CD4-positive, alpha-beta T cell treated with Interleukin-17A for 1 hour (primary cell): Measurements from ENCODE around the gene FAHD2A.
A peak's percentile ranks its signal among the peaks of the same experiment; 100 is the strongest.
"Not testable (repeated sequence)": the region's sequence is repeated elsewhere in the genome, so short reads cannot be mapped to it uniquely, and the experiment has no call there.

Experiments used
- DNase-seq: peaks from one replicate; pipeline ENCODE4 v3.0.0-alpha.2; 2020

The FAHD2A gene

DNA sequence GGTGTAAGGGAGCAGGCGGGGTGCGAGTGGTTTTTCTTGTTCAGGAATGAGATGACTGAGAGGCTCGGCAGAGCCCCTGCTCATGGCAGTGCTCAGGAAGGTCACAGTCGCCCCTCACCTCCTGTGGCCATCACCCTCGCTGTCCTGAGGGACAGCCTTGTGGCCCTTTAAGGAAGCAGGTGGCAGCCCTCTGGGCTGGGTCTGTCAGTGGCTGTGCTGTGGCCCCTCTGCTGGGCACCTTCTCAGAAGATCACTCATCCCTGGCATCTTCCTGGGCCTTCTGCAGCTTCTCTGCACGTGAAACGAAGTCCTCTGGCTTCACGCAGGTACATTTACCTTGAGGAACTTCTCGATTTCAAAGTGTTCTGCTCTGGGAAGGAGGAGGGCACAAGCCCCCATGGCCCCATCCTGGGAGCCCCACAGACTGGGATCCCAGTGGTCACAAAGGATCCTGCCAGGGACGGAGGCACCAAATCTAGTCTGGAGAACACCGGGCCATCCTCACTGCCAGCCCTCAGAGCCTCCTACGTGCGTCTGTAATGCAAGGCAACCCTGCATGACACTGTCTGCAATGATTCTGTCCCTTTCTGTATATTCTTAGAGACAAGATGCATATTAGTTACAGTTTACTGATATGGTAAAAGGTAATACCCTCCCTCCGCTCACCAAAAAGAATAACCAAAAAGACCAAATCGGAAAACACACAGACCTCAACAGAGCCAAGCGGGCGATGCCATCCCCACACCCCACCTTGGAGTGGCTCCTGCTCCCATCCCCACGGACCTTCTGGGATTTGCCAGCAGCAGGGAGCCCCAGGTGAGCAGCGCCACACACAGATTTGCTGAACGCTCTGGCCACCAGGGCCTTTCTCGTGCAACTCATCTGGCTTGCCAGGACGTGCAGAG, 25.9 kb upstream of the FAHD2A start:
- DNase-seq: no peak

DNA sequence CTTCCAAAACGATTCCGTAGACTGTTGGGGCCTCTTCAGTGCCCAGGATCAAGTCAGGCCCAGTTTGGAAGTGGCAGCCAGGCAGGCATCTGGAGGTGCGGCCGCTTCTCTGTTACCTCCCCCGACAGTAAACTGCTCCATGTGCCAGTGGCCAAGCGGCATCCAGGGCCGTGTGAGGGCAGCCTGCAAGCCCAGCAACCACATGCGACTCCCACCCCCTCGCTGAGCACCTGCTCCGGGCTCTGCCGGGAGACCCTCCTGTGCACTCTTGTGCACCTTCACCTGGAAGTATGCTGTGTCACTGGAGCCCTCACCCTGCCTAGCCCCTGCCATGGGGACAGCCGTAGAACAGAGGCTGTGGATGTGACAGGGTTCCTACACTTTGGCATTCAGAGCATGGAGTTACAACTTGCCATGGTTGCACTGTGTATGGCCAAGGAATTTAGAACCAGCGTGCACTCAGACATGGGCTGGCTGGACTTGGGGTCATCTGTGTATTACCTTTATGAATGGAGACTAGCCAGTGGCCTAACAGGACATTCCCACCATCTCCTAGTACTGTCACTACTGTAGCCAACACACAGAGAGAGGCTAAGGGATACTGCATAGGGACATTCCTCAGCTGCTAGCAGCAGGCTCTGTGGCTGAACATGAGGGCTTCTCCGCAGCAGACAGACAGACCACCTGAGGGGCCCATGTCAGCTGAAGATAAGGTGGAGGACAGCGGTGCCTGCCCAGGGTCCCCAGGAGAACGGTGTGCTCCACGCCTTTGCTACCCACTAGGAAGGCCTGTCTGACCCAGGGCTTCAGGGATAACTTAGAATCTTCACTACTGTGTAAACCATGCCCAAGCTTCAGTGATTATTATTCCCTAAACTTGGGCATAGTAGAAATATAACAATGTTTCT, 25.0 kb upstream of the FAHD2A start:
- DNase-seq: no peak

- DNase-seq: not testable (repeated sequence)
These were observed 24.2 kb upstream of the FAHD2A start for GRCh38 chr2:95378281-95378680.

GRCh38 chr2:95379371-95379831, 23.1 kb upstream of the FAHD2A start:
- peak; percentile 7 for DNase-seq

GRCh38 chr2:95380280-95380679, 22.2 kb upstream of the FAHD2A start:
- no peak for DNase-seq

DNA sequence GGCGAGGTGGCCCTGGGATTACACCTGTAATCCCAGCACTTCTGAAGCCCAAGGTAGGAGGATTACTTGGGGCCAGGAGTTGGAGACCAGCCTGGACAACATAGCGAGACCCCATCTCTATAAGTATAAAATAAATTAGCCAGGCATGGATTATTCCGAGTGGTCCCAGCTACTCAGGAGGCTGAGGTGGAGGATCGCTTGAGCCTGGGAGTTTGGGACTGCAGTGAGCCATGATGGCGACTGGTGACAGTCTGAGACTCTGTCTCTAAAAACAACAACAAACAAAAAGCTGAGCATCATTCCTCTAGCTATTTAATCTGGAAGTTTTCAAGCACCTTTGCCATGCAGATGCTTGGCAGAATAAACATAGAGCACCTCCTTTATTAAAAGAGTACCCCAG, 21.8 kb upstream of the FAHD2A start:
- no peak for DNase-seq

DNA sequence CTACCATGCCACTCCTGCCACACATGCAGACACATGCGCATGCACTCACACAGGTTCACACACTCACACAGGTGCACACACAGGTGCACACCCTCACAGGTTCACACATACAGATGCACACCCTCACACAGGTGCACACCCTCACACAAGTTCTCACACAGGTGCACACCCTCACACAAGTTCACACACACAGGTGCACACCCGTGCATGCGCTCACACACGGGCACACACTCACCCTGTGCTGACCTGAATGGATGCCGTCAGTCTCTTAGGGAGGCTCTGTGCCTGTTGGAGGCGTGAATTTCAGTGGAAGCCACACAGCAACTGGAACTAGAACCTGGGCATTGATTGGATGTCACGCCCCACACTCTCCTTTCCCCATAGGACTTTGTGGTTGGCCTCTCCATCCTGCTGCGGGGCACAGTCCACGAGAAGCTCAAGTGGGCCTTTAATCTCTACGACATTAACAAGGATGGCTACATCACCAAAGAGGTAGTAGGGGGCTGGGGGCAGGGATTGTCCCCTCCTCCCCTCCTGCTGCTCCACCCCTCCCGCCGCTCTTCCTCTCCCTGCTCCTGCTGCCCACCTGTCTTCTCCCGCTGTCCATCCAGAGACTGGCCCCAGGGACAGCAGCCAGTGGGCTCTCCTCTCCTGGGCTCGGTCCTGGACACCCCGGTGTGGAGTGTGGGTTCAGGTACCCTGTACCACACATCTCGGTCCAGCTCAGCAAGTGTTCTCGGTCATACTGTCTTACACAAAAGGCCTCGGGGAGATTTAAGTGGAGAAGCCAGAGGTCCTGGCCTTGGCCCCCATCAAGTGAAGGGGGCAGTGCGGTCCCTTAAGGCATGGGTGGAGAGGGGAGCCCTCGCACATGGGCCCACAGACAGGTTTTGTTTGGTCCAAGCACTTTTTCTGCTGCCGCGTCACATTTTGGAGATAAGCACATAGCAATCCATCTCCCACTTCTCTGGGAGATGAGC, 21.0 kb upstream of the FAHD2A start:
- DNase-seq: no peak

- no peak for DNase-seq
These were observed 20.3 kb upstream of the FAHD2A start for GRCh38 chr2:95382192-95382591.

DNA sequence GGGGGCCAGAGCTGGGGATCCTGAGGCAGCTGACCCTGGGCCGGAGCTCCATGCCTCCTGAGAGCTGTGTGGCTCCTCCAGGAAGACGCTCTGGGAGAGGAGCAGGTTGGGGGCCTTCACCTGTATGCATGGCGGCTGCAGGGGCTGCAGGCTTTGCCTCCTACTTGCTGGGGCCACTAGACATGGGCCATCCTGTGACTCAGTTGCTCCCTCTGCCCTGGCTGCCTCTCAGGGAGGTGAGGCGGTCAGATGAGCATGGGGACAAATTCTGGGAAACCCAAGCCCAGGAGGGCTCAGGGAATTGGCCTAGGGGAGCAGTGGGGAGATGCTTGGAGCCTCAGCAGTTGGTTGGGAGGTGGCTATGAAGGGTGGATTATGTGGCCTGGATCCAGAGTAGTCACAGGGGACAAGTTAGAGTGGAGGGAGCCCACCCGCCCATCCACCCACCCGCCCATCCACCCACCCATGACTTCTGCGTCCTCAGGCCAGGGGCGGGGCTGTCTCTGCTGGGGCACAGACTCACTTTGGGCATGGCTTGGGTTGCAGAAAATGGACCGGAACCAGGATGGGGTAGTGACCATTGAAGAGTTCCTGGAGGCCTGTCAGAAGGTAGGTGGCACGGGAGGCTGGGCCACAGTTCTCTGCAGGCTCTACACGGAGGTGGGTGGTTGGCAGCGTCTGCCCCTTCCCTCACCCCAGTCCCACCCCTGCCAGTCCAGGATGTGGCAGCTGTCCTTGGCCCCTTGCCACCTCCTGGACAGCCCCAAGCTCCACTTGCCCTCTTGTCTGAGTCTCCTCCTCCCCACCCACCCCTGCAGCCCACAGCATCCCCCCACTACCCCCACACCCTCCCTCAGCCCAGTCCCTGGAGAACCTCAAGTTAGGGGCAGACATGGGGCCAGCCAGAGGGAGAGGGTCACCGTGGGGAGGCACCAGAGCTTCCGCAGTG, 19.5 kb upstream of the FAHD2A start:
- DNase-seq: no peak

GRCh38 chr2:95383635-95384027, 18.9 kb upstream of the FAHD2A start:
- no peak for DNase-seq

GRCh38 chr2:95384854-95385569, 17.5 kb upstream of the FAHD2A start:
- no peak for DNase-seq

DNA sequence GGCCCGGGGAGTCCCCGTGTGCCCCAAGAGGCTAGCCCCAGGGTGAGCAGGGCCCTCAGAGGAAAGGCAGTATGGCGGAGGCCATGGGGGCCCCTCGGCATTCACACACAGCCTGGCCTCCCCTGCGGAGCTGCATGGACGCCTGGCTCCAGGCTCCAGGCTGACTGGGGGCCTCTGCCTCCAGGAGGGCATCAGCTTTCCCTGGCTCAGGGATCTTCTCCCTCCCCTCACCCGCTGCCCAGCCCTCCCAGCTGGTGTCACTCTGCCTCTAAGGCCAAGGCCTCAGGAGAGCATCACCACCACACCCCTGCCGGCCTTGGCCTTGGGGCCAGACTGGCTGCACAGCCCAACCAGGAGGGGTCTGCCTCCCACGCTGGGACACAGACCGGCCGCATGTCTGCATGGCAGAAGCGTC, 16.9 kb upstream of the FAHD2A start:
- no peak for DNase-seq

DNA sequence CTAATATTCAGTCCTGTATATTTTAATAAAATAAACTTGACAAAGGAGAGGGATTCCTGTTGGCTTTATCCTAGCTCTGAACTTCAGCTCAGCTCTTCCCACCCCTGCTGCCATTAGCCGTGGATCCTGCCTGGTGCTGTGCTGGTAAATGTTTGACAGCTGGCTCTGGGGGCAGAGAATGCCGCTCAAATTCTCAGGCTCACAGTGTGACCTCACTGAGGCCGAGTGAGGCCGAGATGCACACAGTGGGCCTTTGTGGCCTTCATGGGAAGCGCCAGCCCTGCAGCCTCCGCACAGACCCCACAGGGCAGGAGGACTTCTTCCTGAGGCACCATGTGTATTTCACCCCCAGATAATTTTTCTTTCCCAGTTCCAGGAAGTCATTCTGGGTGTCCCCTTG, 16.5 kb upstream of the FAHD2A start:
- no peak for DNase-seq

DNA sequence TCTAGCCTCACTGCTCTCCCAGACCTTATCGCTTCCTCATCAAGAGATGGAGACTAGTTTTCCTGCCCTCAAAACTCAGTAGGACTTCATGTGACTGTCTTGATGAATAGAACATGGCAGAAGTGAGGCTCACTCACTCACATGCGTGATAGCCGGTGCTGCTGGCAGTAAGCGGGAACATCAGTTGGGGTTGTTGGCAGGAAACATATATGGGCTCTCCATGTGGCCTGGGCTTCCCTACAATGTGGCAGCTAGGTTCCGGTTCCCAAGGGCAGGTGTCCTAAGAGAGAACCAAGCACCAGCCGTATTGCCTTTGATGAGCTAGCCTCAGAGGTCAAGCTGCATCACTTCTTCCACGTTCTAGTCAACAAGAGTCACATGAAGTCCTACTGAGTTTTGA, 15.2 kb upstream of the FAHD2A start:
- DNase-seq: no peak

GRCh38 chr2:95388091-95388692, 14.3 kb upstream of the FAHD2A start:
- no peak for DNase-seq

DNA sequence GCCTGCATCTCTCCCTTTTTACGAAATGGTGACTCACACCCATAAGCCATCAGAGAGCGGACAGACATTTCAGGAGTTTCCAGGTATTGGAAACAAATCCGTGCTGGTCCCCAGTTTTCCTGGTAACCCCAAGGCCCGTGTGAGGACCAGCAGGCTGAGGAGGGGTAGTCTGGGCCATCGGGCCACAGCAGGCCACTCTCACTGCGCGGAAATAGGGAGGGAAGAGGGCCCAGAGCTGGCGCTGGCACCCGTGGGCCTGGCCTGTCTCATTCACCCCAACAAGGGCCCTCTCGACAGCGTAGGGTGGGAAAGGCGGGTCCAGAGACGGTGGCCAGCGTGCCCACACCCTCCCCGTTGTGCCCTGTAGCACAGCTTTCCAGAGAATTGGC, 13.7 kb upstream of the FAHD2A start:
- no peak for DNase-seq

DNA sequence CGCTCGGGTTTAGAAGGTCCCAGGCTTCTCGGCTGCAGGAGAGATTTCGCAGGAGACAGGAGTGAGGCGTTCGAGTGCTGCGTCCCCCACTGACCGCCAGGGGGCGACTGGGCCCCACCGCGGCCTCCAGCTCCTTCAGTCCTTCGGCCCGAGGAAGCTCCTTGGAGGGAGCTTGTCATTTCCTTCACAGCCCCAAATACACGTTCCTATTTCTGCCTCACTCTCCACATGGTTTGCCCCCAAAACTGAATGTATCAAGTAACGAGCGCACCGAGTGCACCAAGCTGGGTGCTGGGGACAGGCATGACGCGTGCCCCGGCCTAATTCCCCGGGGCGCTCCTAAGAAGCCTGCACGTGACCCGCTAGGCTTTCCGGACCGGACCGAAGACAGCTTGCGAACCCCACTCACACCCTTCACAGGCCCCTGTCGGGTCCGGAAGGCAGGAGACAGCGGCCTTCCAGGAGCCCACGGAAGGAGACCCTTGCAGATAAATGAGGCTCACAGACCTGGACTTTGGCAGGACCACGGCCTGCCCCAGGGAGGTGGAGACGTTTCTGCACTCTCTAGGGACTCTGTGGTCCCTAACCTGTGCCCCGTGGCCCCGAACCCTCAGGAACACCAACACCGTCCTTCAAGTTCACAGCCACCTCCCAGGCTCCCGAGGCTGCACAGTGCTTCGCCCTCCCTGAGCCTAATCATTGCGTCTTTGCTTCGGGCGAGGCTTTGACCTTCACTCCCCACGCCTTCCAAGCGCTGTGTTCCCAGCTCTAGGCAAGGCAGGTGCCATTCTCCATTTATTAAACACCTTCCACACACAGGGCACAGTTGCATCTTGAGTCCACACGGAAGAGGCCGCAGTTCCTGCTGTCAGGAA, 13.0 kb upstream of the FAHD2A start:
- peak; percentile 17 for DNase-seq

DNA sequence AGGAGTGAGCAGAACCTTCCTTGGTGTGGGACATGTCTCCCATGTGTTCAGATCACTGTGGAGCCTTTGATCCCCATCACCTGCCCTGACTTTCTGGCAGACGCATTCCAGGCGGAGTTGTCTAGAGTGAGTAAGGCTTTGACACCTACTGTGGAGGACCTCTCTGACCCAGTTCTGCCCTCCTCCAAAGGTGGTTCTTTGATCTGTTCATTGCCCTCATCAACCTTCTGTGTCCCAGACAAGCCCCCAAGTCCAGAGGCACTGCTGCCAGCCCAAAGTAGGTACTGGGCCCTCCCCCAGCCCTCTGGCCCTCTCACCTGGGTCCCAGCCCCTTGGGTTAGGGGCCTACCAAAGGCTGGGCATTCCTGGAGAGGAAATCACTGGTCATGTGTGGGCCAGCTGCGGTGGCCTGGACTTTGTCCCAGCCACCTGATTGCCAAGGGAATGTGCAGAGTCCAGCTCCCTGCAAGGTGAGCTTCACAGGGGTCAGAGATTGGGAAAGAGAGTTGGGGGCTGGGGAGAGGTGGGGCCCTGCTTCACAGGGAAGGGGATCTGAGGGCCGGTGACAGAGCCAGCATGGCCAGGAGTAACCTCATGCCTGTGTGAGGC, 12.1 kb upstream of the FAHD2A start:
- DNase-seq: no peak

DNA sequence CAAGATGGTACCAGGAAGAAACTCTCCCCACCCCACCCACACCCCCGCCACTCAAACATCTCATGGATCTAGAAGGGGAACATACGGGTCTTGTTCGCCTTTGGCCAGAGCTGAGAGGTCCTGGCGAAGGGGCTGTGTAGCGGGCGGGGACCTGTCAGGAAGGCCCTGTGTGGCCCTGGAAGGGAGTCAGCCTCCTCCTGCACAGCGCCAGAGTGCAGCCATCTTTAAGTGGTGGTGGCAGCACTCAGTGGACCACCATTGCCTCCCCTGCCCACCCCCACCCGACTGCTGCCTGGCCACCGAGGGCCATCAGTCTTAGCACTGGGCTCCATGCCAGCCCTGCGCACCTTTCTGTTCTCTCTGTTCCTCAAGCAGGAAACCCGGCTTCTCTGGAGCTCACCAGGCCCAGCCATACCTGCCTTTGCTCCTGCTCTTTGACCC, 11.6 kb upstream of the FAHD2A start:
- DNase-seq: no peak
